ENCODE data around the gene AGMO. TPM values are rescaled to one million over a fixed set of nuclear protein-coding genes. Genes with fewer than 3 reads are reported as not detected.
A peak's percentile ranks its signal among the peaks of the same experiment; 100 is the strongest.

AGMO gene
- total RNA-seq, 2 donors from 2014 or later = 1.9 TPM; not detected in 1

DNA sequence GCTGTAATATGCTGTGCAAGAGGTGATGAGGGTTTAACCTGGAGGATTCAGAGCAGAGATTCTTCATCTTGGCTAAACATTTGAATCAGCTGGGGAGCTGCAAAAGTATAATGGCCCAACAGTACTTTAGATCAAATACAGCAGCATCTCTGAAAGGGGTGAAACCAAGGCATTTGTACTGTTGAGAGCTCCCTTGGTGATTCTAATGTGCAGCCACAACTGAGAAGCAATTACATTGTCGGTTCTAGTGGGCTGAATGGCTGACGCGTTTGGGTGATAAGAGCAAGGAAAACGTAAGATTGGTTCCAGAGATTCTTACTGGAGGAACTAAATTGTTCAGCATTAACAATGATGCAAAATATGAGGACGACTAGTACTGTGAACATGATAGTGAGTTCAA lies 269.7 kb downstream of the AGMO start:
- Histone ChIP-seq H3K27me3 (ENCODE audit: control insufficient read depth, insufficient read depth, low read length, poor library complexity, severe bottlenecking) (no peaks in the 10 kb centered on the region), H3K4me1 (ENCODE audit: control insufficient read depth, insufficient read depth, low read length) (no peaks in the 10 kb centered on the region), H3K36me3 (ENCODE audit: control insufficient read depth, insufficient read depth, low read length) (no peaks in the 10 kb centered on the region), H3K9me3 (ENCODE audit: control insufficient read depth, low read length) (no peaks in the 10 kb centered on the region), H3K27ac (ENCODE audit: low read depth, low read length) (no peak overlapping the region), H3K9ac (ENCODE audit: extremely low read depth, low read length, poor library complexity, severe bottlenecking) (no peak overlapping the region), H3K4me3 (ENCODE audit: low read length) (no peak overlapping the region)
- Mint-ChIP-seq H3K27me3 (ENCODE audit: insufficient read depth) (no peaks in the 10 kb centered on the region), H3K4me1 (peaks cover 4% of the 10 kb centered on the region), H3K36me3 (ENCODE audit: low read depth) (no peaks in the 10 kb centered on the region), H3K4me3 (no peak overlapping the region), H3K9me3 (no peaks in the 10 kb centered on the region), H3K27ac (no peak overlapping the region)
- DNase-seq = no peak
- TF ChIP-seq, protein P1, sequence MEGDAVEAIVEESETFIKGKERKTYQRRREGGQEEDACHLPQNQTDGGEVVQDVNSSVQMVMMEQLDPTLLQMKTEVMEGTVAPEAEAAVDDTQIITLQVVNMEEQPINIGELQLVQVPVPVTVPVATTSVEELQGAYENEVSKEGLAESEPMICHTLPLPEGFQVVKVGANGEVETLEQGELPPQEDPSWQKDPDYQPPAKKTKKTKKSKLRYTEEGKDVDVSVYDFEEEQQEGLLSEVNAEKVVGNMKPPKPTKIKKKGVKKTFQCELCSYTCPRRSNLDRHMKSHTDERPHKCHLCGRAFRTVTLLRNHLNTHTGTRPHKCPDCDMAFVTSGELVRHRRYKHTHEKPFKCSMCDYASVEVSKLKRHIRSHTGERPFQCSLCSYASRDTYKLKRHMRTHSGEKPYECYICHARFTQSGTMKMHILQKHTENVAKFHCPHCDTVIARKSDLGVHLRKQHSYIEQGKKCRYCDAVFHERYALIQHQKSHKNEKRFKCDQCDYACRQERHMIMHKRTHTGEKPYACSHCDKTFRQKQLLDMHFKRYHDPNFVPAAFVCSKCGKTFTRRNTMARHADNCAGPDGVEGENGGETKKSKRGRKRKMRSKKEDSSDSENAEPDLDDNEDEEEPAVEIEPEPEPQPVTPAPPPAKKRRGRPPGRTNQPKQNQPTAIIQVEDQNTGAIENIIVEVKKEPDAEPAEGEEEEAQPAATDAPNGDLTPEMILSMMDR (conservative IDR thresholded peaks at IDR 0.05) = no peak
- WGBS, 2 experiments (ENCODE audit: insufficient coverage in 1 of 2, insufficient read length in 1 of 2) = 81 to 85% methylated on average over 4 to 5 of the region's 5 CpGs

DNA sequence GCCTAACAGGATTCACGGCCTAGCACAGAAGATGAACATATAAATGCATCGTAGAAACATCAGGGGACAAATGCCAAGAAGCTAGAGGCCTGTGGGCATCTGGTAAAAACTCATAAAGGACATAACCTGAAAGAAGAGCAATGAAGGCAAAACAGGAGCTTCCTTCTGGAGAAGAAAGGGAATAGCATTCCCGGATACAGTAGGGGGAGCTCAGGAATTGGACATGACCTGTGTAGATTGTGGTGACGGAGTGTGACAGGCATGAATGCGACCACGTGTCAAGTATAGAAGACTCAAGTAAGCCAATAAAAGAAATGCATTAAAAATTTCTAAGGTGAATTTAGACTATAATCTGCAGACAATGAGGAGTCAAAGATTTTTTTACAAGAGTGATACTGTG lies 270.1 kb downstream of the AGMO start:
- H3K36me3 ChIP-seq (ENCODE audit: control insufficient read depth, insufficient read depth, low read length) = no peaks in the 10 kb centered on the region
- no peak overlapping the region for H3K4me3 Mint-ChIP-seq
- no peak overlapping the region for H3K9ac ChIP-seq (ENCODE audit: extremely low read depth, low read length, poor library complexity, severe bottlenecking)
- H3K9me3 Mint-ChIP-seq = no peaks in the 10 kb centered on the region
- no peaks in the 10 kb centered on the region for H3K27me3 Mint-ChIP-seq (ENCODE audit: insufficient read depth)
- no peaks in the 10 kb centered on the region for H3K4me1 Mint-ChIP-seq
- TF ChIP-seq, protein P1 (conservative IDR thresholded peaks at IDR 0.05) = peak; percentile 46
- no peaks in the 10 kb centered on the region for H3K36me3 Mint-ChIP-seq (ENCODE audit: low read depth)
- H3K27ac Mint-ChIP-seq = no peak overlapping the region
- 72 to 87% methylated on average over 3 to 6 of the region's 6 CpGs for WGBS, 2 experiments (ENCODE audit: insufficient coverage in 1 of 2, insufficient read length in 1 of 2)
- peak; percentile 44 for DNase-seq
- no peaks in the 10 kb centered on the region for H3K27me3 ChIP-seq (ENCODE audit: control insufficient read depth, insufficient read depth, low read length, poor library complexity, severe bottlenecking)
- H3K4me3 ChIP-seq (ENCODE audit: low read length) = no peak overlapping the region
- no peaks in the 10 kb centered on the region for H3K4me1 ChIP-seq (ENCODE audit: control insufficient read depth, insufficient read depth, low read length)
- no peaks in the 10 kb centered on the region for H3K9me3 ChIP-seq (ENCODE audit: control insufficient read depth, low read length)
- no peak overlapping the region for H3K27ac ChIP-seq (ENCODE audit: low read depth, low read length)

DNA sequence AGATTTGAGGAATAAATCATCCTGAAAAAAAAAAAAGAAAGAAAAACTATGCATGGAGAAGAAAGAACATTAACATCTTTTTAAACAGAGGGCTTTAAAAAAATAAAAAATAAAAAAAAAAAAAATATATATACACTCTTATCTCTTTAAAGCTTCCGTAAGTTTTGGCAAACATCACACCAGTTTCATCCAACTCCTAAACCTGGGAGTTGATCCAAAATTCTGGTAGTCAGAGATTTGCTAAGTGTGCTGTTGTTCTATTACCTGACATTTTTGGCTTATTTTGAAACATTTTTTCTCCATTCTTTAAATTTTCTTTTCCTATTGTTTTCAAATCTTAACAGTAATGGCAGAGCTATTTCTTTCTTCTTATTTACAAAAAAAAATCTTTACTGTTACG lies 273.1 kb downstream of the AGMO start:
- H3K4me3 Mint-ChIP-seq = no peak overlapping the region
- TF ChIP-seq, protein P1 (conservative IDR thresholded peaks at IDR 0.05) = no peak
- H3K27me3 Mint-ChIP-seq (ENCODE audit: insufficient read depth) = no peaks in the 10 kb centered on the region
- 100% methylated on average over 2 of the region's 2 CpGs; no CpG with 5 or more reads in 1 of the 2 experiments for WGBS, 2 experiments (ENCODE audit: insufficient coverage in 1 of 2, insufficient read length in 1 of 2)
- no peaks in the 10 kb centered on the region for H3K4me1 ChIP-seq (ENCODE audit: control insufficient read depth, insufficient read depth, low read length)
- no peak overlapping the region for H3K27ac Mint-ChIP-seq
- H3K36me3 ChIP-seq (ENCODE audit: control insufficient read depth, insufficient read depth, low read length) = no peaks in the 10 kb centered on the region
- no peak for DNase-seq
- H3K9me3 ChIP-seq (ENCODE audit: control insufficient read depth, low read length) = peaks cover 3% of the 10 kb centered on the region
- no peaks in the 10 kb centered on the region for H3K27me3 ChIP-seq (ENCODE audit: control insufficient read depth, insufficient read depth, low read length, poor library complexity, severe bottlenecking)
- H3K4me3 ChIP-seq (ENCODE audit: low read length) = no peak overlapping the region
- no peaks in the 10 kb centered on the region for H3K4me1 Mint-ChIP-seq
- no peak overlapping the region for H3K9ac ChIP-seq (ENCODE audit: extremely low read depth, low read length, poor library complexity, severe bottlenecking)
- H3K9me3 Mint-ChIP-seq = peaks cover 1% of the 10 kb centered on the region
- H3K36me3 Mint-ChIP-seq (ENCODE audit: low read depth) = no peaks in the 10 kb centered on the region
- H3K27ac ChIP-seq (ENCODE audit: low read depth, low read length) = no peak overlapping the region

All from endodermal cell (in vitro differentiated cells).